Osteoblast (primary cell): ENCODE data around the gene TBL1XR1. TPM values are rescaled to one million over a fixed set of nuclear protein-coding genes. Genes with fewer than 3 reads are reported as not detected.

Experiments
- DNase-seq: peaks from one replicate; pipeline ENCODE4 v3.0.0; 2011; ENCODE audit warnings: low spot score, mixed read lengths; ENCODE audit not compliant: insufficient read length; ENCODE audit errors: missing footprints
- H2AFZ ChIP-seq: 2 replicates; pipeline ENCODE4 v1.6.0; 2011; ENCODE audit warnings: mild to moderate bottlenecking, low read length
- H3K27ac ChIP-seq: 2 replicates; pipeline ENCODE4 v1.5.1; 2011; ENCODE audit warnings: mild to moderate bottlenecking, low read depth, low read length, moderate library complexity
- H3K27me3 ChIP-seq: 2 replicates; pipeline ENCODE4 v1.6.0; 2012; ENCODE audit warnings: mild to moderate bottlenecking, control low read depth, inconsistent platforms, low read length, moderate library complexity; ENCODE audit not compliant: insufficient read depth
- H3K36me3 ChIP-seq: 2 replicates; pipeline ENCODE4 v1.5.1; 2011; ENCODE audit warnings: mild to moderate bottlenecking, low read length, control low read depth, moderate library complexity; ENCODE audit not compliant: insufficient read depth
- H3K4me1 ChIP-seq: 2 replicates; pipeline ENCODE4 v1.5.1; 2011; ENCODE audit warnings: mild to moderate bottlenecking, low read length, control low read depth, moderate library complexity; ENCODE audit not compliant: insufficient read depth
- H3K4me2 ChIP-seq: 2 replicates; pipeline ENCODE4 v1.6.0; 2011; ENCODE audit warnings: mild to moderate bottlenecking, low read length; ENCODE audit not compliant: insufficient read depth
- H3K4me3 ChIP-seq: fragments of 200-600 bp; sonication (generic); 3 replicates; pipeline ENCODE4 v1.5.1; 2012; ENCODE audit warnings: mild to moderate bottlenecking, low read length, inconsistent platforms; ENCODE audit not compliant: insufficient read depth
- H3K79me2 ChIP-seq: 2 replicates; pipeline ENCODE4 v1.6.0; 2012; ENCODE audit warnings: mild to moderate bottlenecking, low read length, control low read depth, inconsistent platforms; ENCODE audit not compliant: insufficient read depth
- H3K9me3 ChIP-seq: 2 replicates; pipeline ENCODE4 v1.5.1; 2011; ENCODE audit warnings: low read depth, low read length, control low read depth
- H4K20me1 ChIP-seq: 2 replicates; pipeline ENCODE4 v1.6.0; 2012; ENCODE audit warnings: mild to moderate bottlenecking, low read length, control low read depth; ENCODE audit not compliant: insufficient read depth
- total RNA-seq: library from RNA; depleted of rRNA; stranded (reverse); fragments of >200 nt; gene quantifications from 2 replicates; pipeline ENCODE4 v1.2.3, GENCODE V29; 2012
- TF ChIP-seq, protein P1 (sequence below): IDR thresholded peaks from 2 replicates; pipeline ENCODE4 v1.5.1; 2011; ENCODE audit warnings: mild to moderate bottlenecking, low read depth, low read length, moderate library complexity; ENCODE audit errors: extremely low read depth

TBL1XR1 gene
- total RNA-seq, 1 donor, result 297 TPM

DNA sequence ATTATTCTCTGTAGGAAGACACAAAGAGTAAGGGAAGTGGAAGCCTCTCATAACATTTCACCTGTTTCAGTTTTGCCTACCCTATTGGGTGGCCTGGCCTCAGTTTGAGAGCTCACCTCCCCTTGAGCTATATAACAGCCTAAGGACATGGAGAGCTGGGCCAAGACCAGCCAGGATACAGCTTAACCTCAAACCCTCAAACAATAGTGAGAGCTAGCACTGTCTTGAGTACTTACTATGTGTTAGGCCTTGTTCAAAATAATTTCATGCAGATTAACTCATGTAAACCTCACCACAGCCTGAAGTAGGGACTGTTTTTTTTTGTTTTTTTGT is 15.0 kb upstream of the TBL1XR1 start:
- no peak overlapping the region for H3K4me3 ChIP-seq
- no peak overlapping the region for H3K27ac ChIP-seq
- TF ChIP-seq, protein P1, sequence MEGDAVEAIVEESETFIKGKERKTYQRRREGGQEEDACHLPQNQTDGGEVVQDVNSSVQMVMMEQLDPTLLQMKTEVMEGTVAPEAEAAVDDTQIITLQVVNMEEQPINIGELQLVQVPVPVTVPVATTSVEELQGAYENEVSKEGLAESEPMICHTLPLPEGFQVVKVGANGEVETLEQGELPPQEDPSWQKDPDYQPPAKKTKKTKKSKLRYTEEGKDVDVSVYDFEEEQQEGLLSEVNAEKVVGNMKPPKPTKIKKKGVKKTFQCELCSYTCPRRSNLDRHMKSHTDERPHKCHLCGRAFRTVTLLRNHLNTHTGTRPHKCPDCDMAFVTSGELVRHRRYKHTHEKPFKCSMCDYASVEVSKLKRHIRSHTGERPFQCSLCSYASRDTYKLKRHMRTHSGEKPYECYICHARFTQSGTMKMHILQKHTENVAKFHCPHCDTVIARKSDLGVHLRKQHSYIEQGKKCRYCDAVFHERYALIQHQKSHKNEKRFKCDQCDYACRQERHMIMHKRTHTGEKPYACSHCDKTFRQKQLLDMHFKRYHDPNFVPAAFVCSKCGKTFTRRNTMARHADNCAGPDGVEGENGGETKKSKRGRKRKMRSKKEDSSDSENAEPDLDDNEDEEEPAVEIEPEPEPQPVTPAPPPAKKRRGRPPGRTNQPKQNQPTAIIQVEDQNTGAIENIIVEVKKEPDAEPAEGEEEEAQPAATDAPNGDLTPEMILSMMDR, result no peak
- DNase-seq, result no peak
- peaks cover 6% of the 10 kb centered on the region for H3K4me1 ChIP-seq
- H3K4me2 ChIP-seq, result no peak overlapping the region
- H3K79me2 ChIP-seq, result no peaks in the 10 kb centered on the region
- no peaks in the 10 kb centered on the region for H3K27me3 ChIP-seq
- H2AFZ ChIP-seq, result no peak overlapping the region
- no peaks in the 10 kb centered on the region for H3K9me3 ChIP-seq
- H3K36me3 ChIP-seq, result no peaks in the 10 kb centered on the region
- no peaks in the 10 kb centered on the region for H4K20me1 ChIP-seq

DNA sequence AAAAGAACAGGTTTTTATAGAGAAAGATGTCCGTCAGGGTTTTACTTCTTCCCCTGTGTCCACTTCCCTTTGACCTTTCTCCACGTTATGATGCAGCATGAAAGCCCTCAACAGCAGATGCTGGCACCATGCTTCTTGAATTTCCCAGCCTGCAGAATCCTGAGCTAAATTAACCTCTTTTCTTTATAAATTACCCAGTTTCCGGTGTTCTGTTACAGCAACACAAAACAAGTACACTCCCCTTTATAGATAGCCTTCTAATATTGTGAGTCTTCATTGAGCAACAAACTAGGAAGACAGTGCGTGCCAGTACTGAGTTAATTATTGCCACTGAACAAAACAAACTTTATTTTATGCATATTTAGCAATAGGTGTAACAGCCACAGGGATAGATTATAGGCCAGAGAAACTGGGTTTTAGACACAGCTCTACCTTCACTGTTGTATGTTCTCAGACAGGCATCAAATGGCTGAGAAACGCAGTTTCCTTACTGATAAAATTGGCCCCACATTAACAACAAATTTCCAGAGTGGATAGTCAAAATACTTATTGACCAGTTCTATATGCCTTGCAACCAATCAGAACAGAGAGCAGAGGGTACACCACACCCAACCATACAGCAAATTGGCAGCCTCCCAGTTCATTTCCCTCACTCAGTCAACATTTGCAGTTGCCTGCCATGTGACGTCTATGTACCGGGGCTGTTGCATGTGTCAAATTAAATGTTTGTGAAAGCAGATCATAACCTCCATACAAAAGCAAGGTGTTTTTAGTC is 14.4 kb upstream of the TBL1XR1 start:
- Histone ChIP-seq H3K79me2 (no peaks in the 10 kb centered on the region), H2AFZ (no peak overlapping the region)
- TF ChIP-seq, protein P1, result no peak

DNA sequence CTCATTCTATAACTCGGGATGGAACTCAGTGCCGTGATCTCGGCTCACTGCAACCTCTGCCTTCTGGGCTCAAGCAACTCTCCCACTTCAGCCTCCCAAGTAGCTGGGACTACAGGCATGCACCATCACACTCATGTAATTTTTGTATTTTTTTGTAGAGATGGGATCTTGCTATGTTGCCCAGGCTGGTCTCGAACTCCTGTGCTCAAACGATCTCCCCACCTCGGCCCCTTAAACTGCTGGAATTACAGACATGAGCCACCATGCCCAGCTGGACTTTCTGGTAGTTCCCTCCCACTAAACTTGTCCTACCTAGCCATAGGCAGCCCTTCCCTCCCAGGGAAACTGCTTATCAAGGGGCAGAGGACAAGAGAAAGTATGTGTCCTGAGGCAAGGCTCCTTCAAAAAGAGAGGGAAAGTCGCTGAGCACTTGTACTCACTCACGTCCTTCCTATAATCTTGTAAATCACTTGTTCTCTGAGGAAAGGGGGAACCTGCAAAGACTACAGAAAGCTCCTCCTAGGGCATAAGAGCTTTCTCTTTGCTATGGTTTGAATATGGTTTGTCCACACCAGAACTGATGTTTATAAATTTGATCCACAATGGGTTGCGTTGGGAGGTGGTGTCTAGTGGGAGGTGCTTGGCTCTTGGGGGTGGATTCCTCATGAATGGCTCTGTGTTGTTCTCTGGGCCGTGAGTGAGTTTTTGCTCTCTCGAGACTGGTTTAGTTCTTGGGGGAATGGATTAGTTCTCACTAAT is 13.6 kb upstream of the TBL1XR1 start:
- Histone ChIP-seq H4K20me1 (no peaks in the 10 kb centered on the region), H3K4me3 (no peak overlapping the region), H3K27ac (no peak overlapping the region), H3K4me2 (no peak overlapping the region), H3K9me3 (no peaks in the 10 kb centered on the region), H2AFZ (no peak overlapping the region), H3K36me3 (no peaks in the 10 kb centered on the region), H3K79me2 (no peaks in the 10 kb centered on the region), H3K4me1 (peaks cover 6% of the 10 kb centered on the region), H3K27me3 (no peaks in the 10 kb centered on the region)
- no peak for DNase-seq
- TF ChIP-seq, protein P1, result no peak

More for the DNA sequence above, 14.4 kb upstream of the TBL1XR1 start:
- Histone ChIP-seq H3K27me3 (no peaks in the 10 kb centered on the region), H4K20me1 (no peaks in the 10 kb centered on the region), H3K36me3 (no peaks in the 10 kb centered on the region), H3K27ac (no peak overlapping the region), H3K4me1 (peaks cover 6% of the 10 kb centered on the region), H3K9me3 (no peaks in the 10 kb centered on the region), H3K4me3 (no peak overlapping the region), H3K4me2 (no peak overlapping the region)
- no peak for DNase-seq

DNA sequence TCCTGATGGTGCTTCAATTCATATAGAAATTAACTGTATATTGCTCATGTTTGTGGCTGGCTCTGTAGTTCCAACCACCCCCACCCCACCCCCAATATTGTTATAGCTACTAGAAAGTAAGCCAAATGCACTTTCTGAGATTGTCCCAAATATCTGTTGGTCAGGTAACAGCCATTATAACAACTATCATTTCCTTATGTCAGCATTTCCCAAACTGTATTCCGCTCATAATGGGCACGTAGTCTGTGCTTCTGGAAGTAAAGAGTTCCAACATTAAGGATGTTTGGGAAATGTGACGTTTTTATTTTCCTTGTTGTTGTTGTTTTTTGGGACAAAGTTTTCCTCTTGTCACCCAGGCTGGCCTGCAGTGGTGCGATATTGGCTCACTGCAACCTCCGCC is 12.2 kb upstream of the TBL1XR1 start:
- H3K4me1 ChIP-seq, result peaks cover 6% of the 10 kb centered on the region
- H3K79me2 ChIP-seq, result no peaks in the 10 kb centered on the region
- H3K4me3 ChIP-seq, result no peak overlapping the region
- no peaks in the 10 kb centered on the region for H3K9me3 ChIP-seq
- no peak for DNase-seq
- H3K4me2 ChIP-seq, result no peak overlapping the region
- no peak overlapping the region for H3K27ac ChIP-seq
- H3K36me3 ChIP-seq, result no peaks in the 10 kb centered on the region
- TF ChIP-seq, protein P1, result no peak
- H4K20me1 ChIP-seq, result no peaks in the 10 kb centered on the region
- H2AFZ ChIP-seq, result no peak overlapping the region
- no peaks in the 10 kb centered on the region for H3K27me3 ChIP-seq
